DMS 273 (cell line): ENCODE measurements around the gene ZNF644.

Experiments
- DNase-seq: peaks from one replicate; lab custom pipeline; 2025; ENCODE audit not compliant: unreplicated experiment; lab: John Stamatoyannopoulos, UW

ZNF644 gene

DNA sequence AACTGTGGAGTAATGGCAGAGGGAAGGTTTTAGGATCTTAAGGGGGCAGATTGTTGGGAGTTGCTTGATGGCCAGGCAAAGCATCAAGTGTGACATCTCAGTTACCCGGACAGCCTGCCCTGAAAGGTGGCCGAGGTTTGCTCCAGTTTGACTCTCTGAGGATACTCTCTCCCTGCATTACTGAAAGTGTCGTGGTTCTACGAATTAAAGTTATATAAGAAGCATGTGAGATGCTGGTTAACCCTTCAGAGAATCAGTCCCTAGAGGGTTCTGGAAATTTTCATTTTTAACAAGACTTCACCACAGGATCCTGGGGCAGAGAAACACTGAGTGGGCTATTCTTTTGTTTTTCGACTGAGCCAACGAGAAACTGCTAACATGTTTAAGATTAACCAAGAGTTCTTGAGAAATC is 689 bp upstream of the ZNF644 start:
- DNase-seq: no peak

DNA sequence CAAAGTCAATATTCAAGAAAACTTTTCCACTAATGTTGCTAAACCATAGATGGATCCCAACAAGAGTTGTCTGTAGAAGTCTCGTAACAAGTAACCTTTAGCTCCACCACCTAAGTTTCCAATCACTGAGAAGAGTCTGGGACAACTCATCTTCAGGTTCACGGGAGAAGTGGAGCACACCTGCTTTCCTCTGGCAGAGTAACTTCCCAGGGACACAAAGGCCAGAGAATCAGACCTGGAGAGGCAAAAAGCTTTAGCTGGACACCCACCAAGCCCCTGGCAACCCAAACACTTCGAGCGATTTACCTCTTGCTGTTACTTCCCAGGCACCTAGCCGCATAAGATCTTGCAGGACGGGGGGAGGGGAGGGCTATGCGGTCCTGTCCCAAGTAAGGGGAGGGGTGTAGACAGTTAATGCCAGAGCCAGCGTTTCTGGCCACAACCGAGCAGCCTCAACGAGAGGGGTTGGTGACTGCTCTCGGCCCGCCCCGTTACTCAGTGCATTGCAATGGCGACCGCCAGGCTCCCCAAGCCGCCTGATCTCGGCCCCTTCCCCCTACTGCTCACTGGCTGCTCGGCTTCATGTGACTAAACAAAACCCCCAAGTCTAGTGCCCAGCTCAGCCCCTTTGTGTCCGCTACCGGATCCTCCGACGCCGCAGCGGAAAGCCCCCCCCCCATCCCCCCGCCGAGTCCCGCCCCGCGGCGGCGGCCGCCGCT is 709 bp downstream of the ZNF644 start:
- DNase-seq: peak; percentile 91

DNA sequence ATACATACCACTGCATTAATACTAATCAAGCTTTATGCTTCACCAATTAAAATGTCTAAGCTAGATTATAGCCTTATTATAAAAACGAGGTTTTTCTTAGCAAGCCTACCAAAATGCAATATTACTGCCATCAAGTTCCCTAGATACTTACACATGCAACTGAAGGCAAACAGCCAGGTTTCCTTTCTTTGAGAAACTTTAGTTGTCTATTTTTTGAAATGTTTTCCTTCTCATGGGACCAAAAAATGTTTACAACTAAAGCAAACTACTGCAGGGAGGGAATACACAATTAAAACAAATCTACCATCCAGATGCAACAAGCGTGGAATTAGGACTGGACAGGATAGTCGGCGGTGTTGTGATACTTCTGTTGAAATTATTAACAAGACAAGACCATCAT is 1.3 kb downstream of the ZNF644 start:
- no peak for DNase-seq

DNA sequence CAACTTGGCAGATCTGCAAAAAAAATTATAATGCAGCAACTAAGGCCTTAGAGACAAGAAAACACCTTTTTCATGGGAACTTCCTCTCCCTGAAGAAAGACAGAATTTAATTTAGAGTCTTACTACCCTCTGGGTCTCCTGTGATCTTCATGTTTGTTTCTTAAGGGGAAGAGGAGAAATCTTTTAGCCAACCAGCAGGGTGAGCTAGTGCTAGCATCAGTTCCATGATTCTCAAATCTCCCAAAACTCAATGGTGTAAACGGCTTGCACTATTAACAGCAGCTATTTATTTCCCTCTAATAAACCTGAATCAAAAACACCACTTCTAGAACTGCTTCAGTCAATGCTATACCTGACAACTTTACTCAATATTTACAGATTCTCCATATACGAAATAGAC is 3.8 kb downstream of the ZNF644 start:
- DNase-seq: peak; percentile 32

DNA sequence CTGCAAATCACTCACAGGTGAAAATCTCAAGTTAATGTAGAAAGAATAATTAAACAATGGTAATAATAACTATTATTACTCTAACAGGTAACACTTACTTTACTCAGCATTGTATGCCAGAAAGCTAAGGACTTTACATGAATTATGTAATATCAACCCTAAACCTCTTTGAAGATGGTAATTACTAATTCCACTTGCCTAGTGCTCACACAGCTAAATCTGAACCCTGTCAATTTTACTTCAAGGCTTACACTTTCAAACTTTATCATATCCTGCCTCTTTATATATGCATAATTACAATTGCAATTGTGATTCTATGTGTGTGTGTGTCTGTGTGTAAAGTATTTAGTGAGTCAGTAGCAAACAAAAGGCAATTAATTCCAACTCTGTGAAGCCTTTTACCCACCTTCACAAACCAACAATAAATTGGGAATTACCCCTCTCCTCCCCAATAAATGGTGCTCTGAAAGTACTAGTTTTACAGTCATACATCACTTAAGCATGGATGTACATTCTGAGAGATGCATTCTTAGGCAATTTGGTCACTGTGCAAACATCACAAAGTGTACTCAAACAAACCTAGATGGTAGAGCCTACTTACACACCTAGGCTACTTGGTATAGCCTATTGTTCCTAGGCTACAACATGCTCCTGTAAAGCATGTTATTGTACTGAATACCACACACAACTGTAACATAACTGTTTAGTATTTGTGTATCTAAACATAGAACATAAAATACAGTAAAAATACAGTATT is 5.9 kb downstream of the ZNF644 start:
- DNase-seq: no peak

DNA sequence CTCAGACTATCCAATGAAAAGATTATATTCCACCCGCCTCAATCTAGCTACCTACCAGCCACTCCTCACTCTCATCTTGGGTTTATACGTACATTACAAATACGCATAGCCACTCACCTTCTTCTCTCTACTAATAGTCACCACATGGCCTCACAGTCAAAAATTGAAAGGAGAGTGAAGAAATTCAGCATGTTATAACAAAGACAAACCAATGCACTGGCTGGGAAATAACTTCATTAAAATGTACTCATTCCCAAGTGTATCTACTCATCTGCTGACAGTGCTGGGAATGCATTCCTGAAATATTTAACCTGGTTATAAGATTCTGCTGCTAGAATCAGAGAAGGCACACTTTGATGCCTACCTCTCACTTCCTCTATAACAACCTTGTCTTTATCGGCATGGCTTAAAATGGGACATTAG is 6.5 kb downstream of the ZNF644 start:
- DNase-seq: no peak

DNA sequence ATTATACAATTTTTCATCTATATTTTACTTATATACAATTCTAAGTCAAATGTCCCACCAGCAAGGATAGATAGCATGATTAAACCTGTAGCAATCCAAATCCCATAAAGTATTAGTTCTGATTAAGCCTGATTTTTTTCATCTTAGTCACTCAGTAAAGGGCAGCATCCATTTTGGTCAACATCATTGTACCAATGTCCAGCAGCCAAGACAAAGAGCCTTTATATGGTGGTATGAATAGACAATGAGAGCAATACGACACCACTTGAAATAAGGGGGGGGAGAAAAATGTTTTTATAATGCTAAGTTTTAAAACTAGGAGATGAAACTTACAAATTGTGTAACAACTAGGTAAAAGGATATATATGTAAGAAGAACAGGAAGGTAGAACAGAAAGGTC is 7.4 kb downstream of the ZNF644 start:
- no peak for DNase-seq

DNA sequence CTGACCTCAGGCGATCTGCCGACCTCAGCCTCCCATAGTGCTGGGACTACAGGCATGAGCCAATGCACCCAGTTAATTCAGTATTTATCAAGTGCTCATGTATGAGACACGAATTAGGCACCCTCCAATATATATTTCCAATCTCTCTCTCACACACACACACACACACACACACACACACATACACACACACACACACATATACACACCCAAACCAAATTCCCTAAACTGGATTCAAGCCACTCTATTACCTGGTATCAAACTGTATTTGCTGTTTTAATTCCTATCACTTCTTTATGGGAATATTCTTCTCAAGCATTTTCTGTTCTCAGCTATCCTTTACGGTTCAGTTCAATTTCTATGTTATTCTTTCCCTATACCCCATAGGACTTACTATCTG is 8.5 kb downstream of the ZNF644 start:
- no peak for DNase-seq

DNA sequence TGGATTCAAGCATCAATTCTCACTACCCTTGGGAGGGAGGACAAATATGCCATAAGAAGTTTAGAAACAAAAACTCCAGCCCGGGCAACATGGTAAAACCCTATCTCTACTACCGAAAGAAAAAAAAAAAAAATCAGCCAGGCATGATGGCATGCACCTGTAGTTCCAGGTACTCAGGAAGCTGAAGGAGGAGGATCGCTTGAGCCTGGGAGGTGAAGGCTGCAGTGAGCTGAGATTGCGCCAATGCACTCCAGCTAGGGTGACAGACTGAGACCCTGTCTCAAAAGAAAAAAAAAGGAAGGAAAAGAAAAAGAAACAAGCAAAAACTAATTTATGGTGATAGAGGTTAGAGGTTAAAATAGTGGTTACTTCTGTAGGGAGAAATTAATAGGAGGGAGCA is 9.6 kb downstream of the ZNF644 start:
- DNase-seq: no peak

DNA sequence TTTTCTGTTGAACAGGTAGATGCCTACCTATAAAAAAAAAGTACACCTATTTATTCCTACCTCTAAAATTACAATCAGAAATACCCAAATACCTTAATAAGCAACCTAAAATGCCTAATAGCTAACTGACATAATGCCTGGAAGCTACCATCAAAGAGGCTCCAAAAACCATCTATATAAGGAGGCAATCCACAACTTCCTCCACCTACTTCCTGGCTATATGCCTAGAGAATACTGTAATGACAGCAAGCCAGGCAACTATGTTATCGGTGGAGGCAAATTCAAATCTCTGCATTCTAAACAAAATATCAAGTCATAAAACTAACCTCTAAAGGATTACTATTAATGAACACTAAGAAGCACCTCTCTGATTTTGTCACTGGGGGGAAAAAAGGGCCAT is 10.1 kb downstream of the ZNF644 start:
- peak; percentile 15 for DNase-seq

DNA sequence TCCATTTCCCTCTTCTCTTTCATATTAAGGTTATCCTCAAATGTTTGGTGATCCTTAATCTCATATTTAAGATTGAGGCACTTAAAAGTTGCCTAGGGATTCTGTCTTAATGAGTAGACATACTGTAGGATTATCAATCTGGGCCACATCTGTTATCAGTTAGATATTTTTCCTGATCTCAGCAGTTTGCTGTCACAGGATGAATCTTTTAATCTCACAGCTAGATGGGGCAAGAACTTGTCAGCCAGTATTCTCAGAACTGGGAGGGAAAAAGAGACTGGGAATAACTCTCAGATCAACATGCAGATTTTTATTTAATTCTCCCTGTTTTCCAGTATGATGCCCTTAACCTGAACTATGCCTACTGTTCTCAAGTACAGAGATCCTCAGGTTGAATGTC is 14.0 kb downstream of the ZNF644 start:
- no peak for DNase-seq

DNA sequence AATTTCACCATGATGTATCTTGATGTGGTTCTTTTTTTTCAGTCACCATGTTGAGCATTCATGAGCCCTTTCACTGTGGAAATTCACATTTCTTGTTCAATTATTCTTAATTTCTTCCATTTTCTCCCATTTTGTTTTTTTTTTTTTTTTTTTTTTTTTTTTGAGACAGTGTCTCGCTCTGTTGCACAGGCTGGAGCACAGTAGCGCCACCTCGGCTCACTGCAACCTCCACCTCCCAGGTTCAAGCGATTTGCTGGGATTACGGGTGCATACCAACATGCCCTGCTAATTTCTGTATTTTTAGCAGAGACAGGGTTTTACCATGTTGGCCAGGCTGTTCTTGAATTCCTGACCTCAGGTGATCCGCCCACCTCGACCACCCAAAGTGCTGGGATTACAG is 14.7 kb downstream of the ZNF644 start:
- DNase-seq: no peak

DNA sequence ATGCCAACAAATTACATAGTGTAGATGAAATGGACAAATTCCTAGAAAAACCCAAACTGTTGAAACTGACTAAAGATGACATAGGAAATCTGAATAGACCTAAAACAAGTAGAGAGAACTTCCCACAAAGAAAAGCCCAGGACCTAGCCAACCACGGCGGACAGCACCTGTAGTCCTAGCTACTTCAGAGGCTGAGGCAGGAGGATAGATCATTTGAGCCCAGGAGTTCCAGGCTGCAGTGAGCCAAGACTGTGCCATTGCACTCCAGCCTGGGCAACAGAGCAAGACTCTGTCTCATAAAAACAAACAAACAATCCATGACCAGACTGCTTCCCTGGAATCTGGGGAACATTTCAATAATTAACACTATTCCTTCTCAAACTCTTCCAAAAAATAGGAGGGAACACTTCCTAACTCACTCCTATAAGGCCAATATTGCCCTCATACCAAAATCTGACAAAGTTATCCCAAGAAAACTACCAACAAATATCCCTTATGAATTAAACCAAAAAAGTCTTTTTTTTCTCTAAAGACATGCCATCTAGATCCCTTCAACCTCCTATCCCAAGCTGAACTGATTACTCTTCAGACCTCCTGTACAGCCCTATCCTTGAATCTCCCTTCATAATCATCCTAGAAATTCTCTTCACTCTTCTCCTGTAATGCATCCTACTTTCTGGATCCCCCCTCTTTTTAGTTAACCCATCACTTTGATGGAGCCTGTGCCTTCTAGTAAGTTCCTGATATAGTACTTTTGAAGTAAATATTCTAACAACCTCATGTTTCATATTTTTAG is 15.5 kb downstream of the ZNF644 start:
- DNase-seq: no peak

DNA sequence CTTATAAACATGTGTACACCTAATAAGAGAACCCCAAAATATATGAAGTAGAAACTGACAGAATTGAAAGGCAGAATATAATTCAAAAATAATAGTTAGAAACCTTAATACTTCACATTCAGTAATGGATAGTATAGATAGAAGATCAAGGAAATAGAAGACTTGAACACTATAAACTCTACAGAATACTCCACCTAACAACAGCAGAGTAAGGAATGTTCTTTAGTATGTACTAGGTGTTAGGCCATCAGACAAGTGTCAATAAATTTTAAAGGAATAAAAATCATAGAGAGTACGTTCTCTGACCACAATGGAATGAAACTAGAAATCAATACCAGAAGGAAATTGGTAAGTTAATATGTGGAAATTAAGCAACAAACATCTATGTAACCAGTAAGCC is 16.6 kb downstream of the ZNF644 start:
- no peak for DNase-seq

DNA sequence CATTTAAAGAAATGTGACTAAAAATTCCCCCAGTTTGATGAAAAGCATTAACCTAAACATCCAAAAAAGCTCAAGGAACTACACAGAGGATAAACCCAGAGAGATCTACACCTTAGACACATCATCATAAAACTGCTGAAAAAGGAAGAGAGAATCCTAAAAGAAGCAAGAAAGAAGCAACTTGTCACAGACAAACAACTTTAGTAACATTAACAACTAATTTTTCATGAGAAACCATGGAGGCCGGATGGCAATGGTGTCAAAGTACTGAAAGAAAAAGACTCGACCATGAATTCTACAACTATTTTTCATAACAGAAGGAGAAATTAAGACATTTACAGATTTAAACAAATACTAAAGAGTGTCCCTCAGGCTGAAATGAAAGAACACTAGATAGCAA is 17.7 kb downstream of the ZNF644 start:
- DNase-seq: no peak

DNA sequence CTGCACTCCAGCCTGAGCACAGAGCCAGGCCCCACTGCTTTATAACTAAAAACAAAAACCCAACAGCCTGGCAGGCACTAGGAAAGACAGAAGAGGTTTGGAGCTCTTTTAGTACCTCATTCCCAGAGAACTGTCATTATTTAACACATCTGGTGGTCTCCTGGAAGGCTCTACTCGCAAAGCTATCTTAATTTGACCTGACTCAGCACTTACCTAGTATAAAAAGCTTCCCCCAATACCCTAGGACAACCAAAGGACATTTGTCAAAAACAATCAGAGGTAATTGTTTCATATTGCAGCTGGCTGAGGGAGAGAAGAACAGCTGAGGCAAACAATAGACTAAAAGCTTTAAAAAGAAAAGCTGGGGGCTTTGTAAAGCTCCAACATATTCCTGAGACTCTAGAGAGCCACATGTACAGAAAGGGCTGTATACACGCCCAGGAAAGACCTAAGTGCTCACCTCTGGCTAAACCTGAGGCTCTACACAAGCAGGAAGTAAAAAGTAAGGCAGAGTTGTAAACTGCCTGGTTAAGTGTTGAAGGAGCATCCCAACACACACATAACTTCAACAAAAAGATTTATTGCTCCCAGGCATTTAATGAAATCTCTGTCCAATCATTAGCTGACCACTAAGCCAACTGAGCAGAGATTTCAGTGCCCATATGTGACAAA is 25.0 kb downstream of the ZNF644 start:
- DNase-seq: no peak

DNA sequence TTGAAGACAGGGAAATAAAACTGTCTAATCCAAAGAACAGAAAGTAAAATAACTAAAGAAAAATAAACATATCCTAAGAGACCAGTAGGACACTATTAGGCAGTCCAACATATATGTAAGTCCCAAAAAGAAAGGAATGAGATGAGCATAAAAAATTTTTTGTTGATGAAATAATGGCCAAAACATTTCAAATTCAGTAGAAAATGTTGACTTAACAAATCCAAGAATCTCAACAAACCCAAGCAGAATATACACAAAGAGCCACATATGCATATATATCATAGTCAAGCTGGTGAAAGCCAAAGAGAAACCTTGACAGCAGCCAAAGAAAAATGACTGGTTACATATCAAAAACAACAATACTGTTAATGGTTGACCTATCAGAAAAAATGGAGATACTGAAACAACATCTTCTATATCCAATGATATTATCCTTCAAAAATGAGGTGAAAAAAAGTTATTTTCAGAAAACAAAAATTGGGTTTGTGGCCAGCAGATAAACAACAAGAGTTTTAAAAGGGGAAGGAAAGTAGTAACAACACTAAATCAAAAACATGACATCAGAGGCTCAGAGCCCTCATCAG is 26.4 kb downstream of the ZNF644 start:
- no peak for DNase-seq

DNA sequence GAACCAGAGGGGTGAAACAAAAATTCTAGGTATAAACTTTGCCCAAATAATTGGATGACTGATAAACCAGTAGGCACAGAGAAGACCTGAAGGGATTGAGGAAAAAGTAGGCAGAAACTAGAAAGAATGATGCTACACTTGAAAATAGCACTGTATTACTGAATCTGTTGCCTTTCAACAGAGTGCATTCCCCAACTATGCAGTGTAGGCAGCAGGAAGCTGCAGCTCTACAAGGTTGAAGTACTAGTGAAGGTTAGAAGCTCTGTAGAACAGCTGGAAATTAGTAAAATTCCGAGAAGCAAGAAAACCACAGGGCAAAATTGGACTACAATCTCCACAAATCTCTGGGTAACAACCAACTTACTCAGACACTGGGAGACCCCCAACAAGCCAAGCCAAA is 27.4 kb downstream of the ZNF644 start:
- no peak for DNase-seq

DNA sequence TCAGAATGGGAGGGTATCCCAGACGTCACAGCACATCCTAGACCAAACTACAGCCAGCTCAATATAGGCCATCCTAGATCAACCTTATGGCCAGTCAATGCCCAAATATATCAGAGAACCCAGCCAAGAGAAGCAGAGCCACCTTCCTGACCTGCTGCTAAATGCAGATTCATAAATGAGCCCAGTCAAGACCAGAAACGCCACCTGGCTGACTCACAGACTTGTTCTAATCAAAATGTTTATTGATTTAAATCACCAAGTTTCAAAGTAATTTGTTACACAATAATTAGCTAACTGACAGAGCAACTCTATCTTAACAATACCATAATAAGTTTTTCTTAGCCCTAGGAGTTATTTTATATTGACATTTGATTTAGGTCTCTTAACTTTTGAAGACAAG is 28.6 kb downstream of the ZNF644 start:
- DNase-seq: no peak

DNA sequence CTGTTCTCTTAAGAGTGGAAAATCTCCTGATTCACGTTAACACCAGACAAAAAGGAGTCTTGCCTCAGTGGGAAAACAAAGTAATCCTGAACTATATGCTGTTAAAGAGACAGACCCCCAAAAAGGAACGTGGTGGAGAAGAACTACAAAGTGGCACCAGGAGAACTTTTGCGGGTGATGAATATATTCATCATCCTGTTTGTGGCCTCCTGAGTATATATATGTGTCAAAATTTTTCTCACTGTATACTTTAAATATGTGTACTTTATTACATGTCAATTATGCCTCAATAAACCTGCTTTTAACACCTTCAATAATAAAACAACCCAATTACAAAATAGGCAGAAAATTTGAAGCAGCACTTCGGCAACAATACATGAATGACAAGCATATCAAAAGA is 31.1 kb downstream of the ZNF644 start:
- DNase-seq: no peak

DNA sequence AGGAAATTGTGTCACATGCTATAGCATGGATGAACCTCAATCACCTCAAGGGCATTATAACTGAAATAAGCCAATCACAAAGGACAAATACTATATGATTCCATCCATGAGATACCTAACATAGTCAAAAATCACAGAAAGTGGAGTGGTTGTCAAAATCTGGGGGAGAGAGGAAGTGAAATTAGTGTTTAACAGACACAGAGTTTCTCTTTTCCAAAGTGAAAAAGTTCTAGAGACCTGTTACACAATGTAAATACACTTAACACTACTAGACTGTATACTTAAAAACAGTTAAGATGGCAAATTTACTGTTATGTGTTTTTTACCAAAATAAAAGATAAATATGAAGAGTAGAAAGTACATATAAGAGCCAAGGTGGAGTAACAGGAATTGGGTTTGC is 31.8 kb downstream of the ZNF644 start:
- DNase-seq: no peak
